GM12892 (cell line): Measurements from ENCODE around the gene FBXO21.
"Not testable (repeated sequence)": the region's sequence is repeated elsewhere in the genome, so short reads cannot be mapped to it uniquely, and the experiment has no call there.

ENCODE experiments used
- DNase-seq: peaks from one replicate; pipeline ENCODE4 v3.0.0; 2011; ENCODE audit not compliant: insufficient read length
- FAIRE-seq: peaks from 2 replicates; lab custom pipeline; 2011; peaks lifted over from hg19 to GRCh38; lab: Jason Lieb, UNC
- POLR2A ChIP-seq: IDR thresholded peaks from 2 replicates; pipeline ENCODE4 v1.6.1; 2011; ENCODE audit warnings: low read depth, low read length, control low read depth
- POLR2AphosphoS5 ChIP-seq: IDR thresholded peaks from 2 replicates; pipeline ENCODE4 v1.6.1; 2011; ENCODE audit warnings: low read depth, low read length, control low read depth
- TAF1 ChIP-seq: IDR thresholded peaks from 2 replicates; pipeline ENCODE4 v1.6.1; 2011; ENCODE audit warnings: low read depth, mild to moderate bottlenecking, control low read depth, low read length, borderline replicate concordance

FBXO21 gene

DNA sequence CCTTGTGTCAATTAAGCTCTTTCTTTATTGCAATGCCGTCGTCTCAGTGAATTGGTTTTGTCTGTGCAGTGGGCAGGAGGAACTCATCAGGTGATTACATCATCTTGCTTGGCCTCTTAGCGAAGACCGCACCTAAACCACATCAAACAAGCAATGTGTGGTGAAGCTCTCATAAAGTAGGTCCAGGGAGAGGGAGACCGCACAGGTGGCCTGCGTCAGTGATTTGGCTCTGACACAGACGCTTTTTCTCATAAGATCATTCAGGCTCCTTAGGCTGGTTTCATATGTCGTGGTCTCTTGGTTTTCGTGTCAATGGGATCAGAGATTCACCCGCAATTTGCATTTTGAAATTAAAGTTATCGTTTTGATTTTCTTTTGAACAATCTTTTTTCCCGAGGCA, 84.4 kb downstream of the FBXO21 start:
- DNase-seq (no peak), FAIRE-seq (no peak)
- TF ChIP-seq POLR2AphosphoS5 (no peak), TAF1 (no peak), POLR2A (no peak)

GRCh38 chr12:117104003-117104402, 86.3 kb downstream of the FBXO21 start:
- DNase-seq, FAIRE-seq: not testable (repeated sequence)

- no peak for TF ChIP-seq TAF1
- no peak for TF ChIP-seq POLR2AphosphoS5
- no peak for TF ChIP-seq POLR2A
- DNase-seq: no peak
- FAIRE-seq: no peak
These were observed 87.5 kb downstream of the FBXO21 start for GRCh38 chr12:117102800-117103181.

DNA sequence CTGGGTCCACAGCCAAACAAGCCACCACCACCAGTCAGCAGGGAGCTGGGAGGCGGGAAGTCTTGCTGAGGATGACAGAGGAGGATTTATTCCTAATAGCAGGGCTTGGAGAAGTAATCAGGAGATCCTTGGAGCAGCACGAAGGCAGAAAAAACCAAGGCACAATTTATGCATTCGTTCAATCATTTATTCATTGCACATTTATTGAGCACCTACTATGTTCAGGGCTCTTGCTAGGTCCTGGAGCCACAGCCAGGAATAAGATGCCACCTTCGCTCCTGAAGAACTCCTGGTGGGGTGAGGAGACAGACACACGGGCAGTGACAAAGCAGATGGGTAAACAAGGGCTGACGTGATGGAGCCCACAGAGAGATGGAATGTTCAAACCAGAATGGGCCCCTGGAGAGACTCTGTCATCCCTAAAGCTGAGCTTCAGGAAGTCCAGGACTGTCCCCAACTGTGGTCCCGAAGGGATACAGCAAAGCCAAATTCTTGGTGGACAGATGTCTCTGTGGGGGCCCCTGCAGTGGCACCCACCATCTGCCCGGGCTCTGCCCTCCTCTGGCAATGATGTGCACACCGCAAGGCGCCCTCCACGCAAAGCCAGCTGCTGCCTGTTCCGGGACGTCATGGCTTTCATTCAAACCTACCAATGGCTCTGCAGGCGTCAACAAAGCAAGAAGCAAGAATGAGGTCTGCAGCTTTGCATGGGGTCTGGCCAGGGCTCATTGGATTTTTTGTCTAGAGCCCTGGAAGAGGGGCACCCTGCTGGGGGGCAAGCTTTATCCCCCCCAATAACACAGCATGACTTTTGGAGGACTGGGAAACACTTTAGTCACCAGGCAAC, 88.1 kb downstream of the FBXO21 start:
- DNase-seq: no peak
- TF ChIP-seq TAF1: no peak
- TF ChIP-seq POLR2AphosphoS5: no peak
- TF ChIP-seq POLR2A: no peak
- no peak for FAIRE-seq

DNA sequence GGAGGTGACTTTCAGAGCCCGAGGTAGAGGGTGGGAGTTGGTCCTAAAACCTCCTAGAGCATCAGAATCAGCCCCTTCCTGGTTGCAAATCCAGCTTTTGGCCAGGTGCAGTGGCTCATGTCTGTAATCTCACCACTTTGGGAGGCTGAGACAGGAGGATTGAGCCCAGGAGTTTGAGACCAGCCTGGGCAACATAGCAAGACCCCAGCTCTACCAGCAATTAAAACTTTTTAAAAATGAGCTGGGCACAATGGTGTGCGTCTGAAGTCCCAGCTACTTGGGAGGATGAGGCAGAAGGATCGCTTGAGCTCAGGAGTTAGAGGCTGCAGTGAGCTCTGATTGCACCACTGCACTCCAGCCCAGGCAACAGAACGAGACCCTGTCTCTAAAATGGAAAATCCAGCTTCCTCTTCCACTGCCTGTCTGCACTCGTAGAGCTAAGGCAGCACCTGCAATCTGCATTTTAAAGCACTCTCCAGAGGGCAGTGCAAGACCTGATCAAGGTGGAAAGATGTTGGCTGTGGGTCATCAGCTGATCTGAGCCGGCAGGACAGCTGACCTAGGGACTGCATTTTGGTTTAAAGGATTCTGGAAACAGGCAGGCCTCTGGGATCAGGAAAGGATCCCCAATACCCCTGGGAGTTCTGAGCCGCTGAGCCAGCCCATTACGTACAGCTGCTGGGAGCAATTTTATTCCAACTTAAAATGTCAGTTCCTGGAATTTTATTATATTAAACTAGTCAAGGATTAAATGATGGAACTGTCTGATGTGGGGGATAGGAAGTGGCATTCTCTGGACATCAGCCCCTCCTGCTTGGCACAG, 89.2 kb downstream of the FBXO21 start:
- DNase-seq: no peak
- TF ChIP-seq TAF1: no peak
- FAIRE-seq: no peak

DNA sequence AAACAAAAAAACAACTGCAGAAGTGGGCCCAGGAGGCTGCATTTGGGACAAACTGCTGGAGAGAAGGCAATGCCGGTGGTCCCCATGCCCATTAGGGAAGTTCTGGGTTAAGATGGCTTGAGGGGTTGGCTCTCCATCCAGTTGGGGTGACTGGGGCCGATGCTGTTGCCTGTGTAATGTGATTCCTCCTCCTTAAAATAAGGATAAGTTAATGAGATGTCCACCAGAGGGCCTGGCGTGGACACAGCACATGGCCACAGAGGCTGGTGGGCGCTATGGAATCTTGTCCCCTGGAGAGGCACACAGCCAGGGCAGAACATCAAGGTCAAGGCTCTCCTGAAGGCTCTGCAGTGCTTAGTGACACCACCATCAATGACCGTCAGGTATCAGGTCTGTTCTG, 90.0 kb downstream of the FBXO21 start:
- no peak for TF ChIP-seq TAF1
- TF ChIP-seq POLR2A: no peak
- TF ChIP-seq POLR2AphosphoS5: no peak
- no peak for DNase-seq

DNA sequence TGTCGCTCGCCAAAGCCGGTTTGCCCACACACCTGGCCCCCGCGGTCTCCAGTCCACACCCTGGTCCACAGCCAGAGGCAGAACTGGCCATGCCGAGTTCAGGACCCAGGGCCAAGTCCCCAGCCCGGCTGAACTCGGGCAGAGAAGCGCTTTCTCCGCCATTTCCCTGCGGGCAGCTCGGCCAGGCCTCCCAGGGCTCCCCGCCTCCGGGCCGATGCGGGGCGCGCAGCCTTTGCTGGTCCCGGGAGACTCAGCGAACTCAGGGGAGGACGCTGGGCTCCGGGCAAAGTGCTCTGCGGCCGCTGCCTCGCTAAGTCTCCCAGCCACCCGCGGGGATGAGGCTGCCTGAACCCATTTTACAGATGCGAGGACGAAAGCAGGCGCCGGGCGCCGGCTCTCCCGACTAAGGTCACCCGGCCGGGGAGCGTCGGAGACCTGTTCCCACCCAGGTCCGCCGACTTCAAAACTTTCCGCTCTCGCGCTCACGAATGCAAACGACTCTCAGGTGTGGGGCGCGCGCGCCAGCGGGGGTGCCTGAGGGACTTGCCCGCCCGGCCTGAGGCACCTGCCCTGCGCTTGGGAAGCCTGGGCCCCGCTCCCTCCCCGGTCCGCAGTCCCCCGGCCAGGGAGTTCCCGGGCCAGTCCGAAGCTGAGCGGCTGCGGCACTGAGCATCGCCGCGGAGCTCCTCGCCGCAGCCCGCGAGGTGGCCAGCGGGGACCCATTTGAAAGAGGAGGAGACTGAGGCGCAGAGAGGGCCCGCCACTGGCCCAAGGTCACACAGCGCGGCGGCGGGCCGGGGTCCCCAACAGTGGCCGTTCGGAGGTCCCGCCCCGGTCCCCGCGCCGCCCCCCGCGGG, 91.7 kb downstream of the FBXO21 start:
- TF ChIP-seq POLR2AphosphoS5 (no peak), TAF1 (no peak), POLR2A (no peak)
- FAIRE-seq (peak; percentile 30), DNase-seq (peak; percentile 60)

More for the DNA sequence above, 90.0 kb downstream of the FBXO21 start:
- no peak for FAIRE-seq

- TF ChIP-seq TAF1 (no peak), POLR2A (no peak), POLR2AphosphoS5 (no peak)
- DNase-seq (no peak), FAIRE-seq (peak; percentile 24)
These were observed 92.3 kb downstream of the FBXO21 start for GRCh38 chr12:117098024-117098360.

GRCh38 chr12:117097159-117097558, 93.1 kb downstream of the FBXO21 start:
- no peak for FAIRE-seq
- TF ChIP-seq POLR2AphosphoS5 (no peak), TAF1 (no peak), POLR2A (no peak)
- DNase-seq: no peak

DNA sequence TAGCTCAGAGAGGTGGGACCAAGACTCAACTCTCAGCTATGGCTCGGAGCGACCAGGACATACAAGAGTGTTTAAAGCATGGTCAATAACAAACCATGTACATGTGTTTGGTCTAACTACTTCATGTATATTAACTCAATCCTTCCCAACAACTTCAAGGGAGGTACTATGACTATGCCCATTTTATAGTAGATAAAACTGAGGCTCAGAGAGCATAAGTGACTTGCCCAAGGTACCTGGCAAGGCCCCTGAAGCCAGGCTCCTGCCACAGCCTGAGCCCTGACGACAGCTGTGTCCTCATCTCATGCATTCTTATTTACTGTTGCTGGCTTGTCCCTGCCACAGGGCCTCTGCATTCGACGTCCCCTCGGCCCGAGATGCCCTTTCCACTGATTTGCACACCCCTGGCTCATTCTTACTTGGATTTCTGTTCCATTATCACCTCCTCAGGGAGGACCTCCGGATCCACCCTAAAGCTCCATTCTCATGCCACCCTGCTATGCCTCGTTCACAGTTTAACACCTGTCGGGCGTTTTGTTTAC, 93.7 kb downstream of the FBXO21 start:
- no peak for FAIRE-seq
- DNase-seq: no peak
- TF ChIP-seq POLR2AphosphoS5 (no peak), TAF1 (no peak), POLR2A (no peak)

DNA sequence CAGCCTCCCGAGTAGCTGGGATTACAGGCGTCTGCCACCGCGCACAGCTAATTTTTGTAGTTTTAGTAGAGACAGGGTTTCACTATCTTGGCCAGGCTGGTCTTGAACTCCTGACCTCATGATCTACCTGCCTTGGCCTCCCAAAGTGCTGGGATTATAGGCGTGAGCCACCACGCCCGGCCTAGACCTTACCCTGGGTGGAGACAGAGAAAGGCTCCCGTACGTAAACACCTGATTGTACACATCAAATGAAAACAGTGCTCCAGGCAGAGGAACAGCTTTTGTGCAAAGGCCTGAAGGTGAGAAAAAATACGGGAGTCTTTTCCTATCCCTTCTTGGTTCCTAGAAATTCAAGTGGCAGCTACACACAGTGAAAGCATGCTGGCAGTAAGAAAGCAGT, 95.1 kb downstream of the FBXO21 start:
- DNase-seq, FAIRE-seq: not testable (repeated sequence)

DNA sequence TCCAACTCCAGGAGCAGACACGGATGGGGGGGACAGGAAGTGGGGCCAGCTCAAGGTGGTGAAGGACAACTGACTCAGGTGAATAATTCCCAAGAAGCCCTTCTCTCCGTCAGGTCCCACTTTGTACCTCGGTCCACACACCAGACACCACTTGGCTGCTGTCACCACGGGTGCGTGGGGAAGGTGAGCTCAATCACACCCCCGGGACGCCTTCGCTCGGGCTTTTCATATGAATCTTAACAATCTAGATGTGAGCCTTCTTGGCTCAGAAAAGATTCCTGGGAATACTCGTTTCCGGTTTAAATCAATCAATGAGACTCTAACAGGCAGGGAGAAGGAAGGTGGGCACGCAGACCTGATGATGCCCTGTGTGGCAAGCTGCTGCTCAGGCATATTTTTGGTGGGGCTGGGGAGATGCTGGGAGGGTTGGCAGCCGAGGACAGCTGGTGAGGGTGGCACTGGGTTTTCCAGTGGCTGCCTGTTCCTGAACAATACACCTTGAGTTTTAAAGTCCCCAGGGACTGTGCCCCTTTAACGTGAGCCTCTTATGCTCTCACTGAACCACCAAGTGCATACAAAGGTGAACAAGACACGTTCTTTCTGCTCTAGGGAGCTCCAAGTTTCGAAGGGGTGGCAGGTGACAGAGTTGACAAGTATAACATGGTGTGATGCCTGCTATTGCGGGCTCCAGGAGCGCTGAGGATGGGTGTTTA, 96.2 kb downstream of the FBXO21 start:
- FAIRE-seq (no peak), DNase-seq (no peak)
- TF ChIP-seq POLR2A (no peak), TAF1 (no peak), POLR2AphosphoS5 (no peak)
